HG03039 (cell line): ENCODE results near the gene NAA20.

Experiments
- ATAC-seq: cut with Tn5 transposase; IDR thresholded peaks from one replicate; pipeline ENCODE4 v1.9.1; 2021; ENCODE audit warnings: mild to moderate bottlenecking, moderate library complexity; ENCODE audit not compliant: unreplicated experiment

Gene NAA20

GRCh38 chr20:20017001-20017843, at the start of gene NAA20:
Gene NAA20 (plus strand): TSS chr20:20017362. CDS start chr20:20017397, 35 bp downstream.
- ATAC-seq, result peak; percentile 98

GRCh38 chr20:19967445-19967844, 49.7 kb upstream of the NAA20 start:
- ATAC-seq, result no peak

- ATAC-seq, result no peak
These were observed 49.1 kb upstream of the NAA20 start for GRCh38 chr20:19968028-19968427.

- ATAC-seq, result no peak
These were observed 48.6 kb upstream of the NAA20 start for GRCh38 chr20:19968466-19969073.

- no peak for ATAC-seq
These were observed 48.1 kb upstream of the NAA20 start for GRCh38 chr20:19969106-19969505.

GRCh38 chr20:19969507-19970255, 47.5 kb upstream of the NAA20 start:
- no peak for ATAC-seq

- no peak for ATAC-seq
These were observed 46.9 kb upstream of the NAA20 start for GRCh38 chr20:19970256-19970765.

- ATAC-seq, result no peak
These were observed 46.0 kb upstream of the NAA20 start for GRCh38 chr20:19971116-19971515.

GRCh38 chr20:19973961-19974629, 43.1 kb upstream of the NAA20 start:
- ATAC-seq, result no peak

GRCh38 chr20:19974630-19975435, 42.3 kb upstream of the NAA20 start:
- ATAC-seq, result no peak

- ATAC-seq, result no peak
These were observed 41.7 kb upstream of the NAA20 start for GRCh38 chr20:19975436-19975799.

- no peak for ATAC-seq
These were observed 41.3 kb upstream of the NAA20 start for GRCh38 chr20:19975901-19976300.

- no peak for ATAC-seq
These were observed 40.4 kb upstream of the NAA20 start for GRCh38 chr20:19976595-19977372.

GRCh38 chr20:19977373-19977770, 39.8 kb upstream of the NAA20 start:
- no peak for ATAC-seq

- no peak for ATAC-seq
These were observed 38.5 kb upstream of the NAA20 start for GRCh38 chr20:19978511-19979210.

- ATAC-seq, result no peak
These were observed 36.1 kb upstream of the NAA20 start for GRCh38 chr20:19981031-19981451.

- no peak for ATAC-seq
These were observed 30.7 kb upstream of the NAA20 start for GRCh38 chr20:19986419-19986818.

- ATAC-seq, result no peak
These were observed 30.1 kb upstream of the NAA20 start for GRCh38 chr20:19987046-19987445.

GRCh38 chr20:19990850-19991249, 26.3 kb upstream of the NAA20 start:
- no peak for ATAC-seq
